ENCODE results near the gene WDR70.

WDR70 gene

GRCh38 chr5:37738057-37738691 is 359.1 kb downstream of the WDR70 start:
- peak; percentile 86 for ATAC-seq
- peak; percentile 64 for TF ChIP-seq ISL1 (CRISPR knock-in tag; IDR thresholded peaks at IDR 0.05)
- TF ChIP-seq ZFP3 (CRISPR knock-in tag; IDR thresholded peaks at IDR 0.05) = no peak
- TF ChIP-seq SNAI2 (CRISPR knock-in tag; IDR thresholded peaks at IDR 0.05) = no peak
- no peak for TF ChIP-seq BACH2 (CRISPR knock-in tag; IDR thresholded peaks at IDR 0.05; ENCODE audit: borderline replicate concordance)
- TF ChIP-seq ESRRG (CRISPR knock-in tag; IDR thresholded peaks at IDR 0.05) = no peak

- TF ChIP-seq POU6F1 (CRISPR knock-in tag; IDR thresholded peaks at IDR 0.05; ENCODE audit: borderline replicate concordance, low read depth) (no peak), ZFP3 (CRISPR knock-in tag; IDR thresholded peaks at IDR 0.05) (no peak)
- ATAC-seq = no peak
These were observed 359.9 kb downstream of the WDR70 start for GRCh38 chr5:37738865-37739488.

GRCh38 chr5:37739817-37740261 is 360.7 kb downstream of the WDR70 start:
- ATAC-seq = no peak
- TF ChIP-seq CSRNP3 (CRISPR knock-in tag; IDR thresholded peaks at IDR 0.05) (no peak), GLIS3 (CRISPR knock-in tag; IDR thresholded peaks at IDR 0.05) (no peak), POU6F1 (CRISPR knock-in tag; IDR thresholded peaks at IDR 0.05; ENCODE audit: borderline replicate concordance, low read depth) (no peak), OSR1 (CRISPR knock-in tag; IDR thresholded peaks at IDR 0.05) (no peak), ZNF565 (CRISPR knock-in tag; conservative IDR thresholded peaks at IDR 0.05; ENCODE audit: low read depth) (no peak)

GRCh38 chr5:37740331-37741066 is 361.4 kb downstream of the WDR70 start:
- TF ChIP-seq TOX (CRISPR knock-in tag; IDR thresholded peaks at IDR 0.05; ENCODE audit: borderline replicate concordance) = no peak
- TF ChIP-seq POU6F1 (CRISPR knock-in tag; IDR thresholded peaks at IDR 0.05; ENCODE audit: borderline replicate concordance, low read depth) = no peak
- no peak for TF ChIP-seq ZC3H10 (CRISPR knock-in tag; IDR thresholded peaks at IDR 0.05)
- TF ChIP-seq TCF4 (CRISPR knock-in tag; IDR thresholded peaks at IDR 0.05; ENCODE audit: borderline replicate concordance) = no peak
- TF ChIP-seq ZNF565 (CRISPR knock-in tag; conservative IDR thresholded peaks at IDR 0.05; ENCODE audit: low read depth) = no peak
- TF ChIP-seq ESRRG (CRISPR knock-in tag; IDR thresholded peaks at IDR 0.05) = no peak
- TF ChIP-seq BACH2 (CRISPR knock-in tag; IDR thresholded peaks at IDR 0.05; ENCODE audit: borderline replicate concordance) = no peak
- no peak for TF ChIP-seq PPARA (CRISPR knock-in tag; IDR thresholded peaks at IDR 0.05; ENCODE audit: borderline replicate concordance)
- no peak for TF ChIP-seq ZFP30 (CRISPR knock-in tag; IDR thresholded peaks at IDR 0.05)
- TF ChIP-seq PATZ1 (CRISPR knock-in tag; IDR thresholded peaks at IDR 0.05; ENCODE audit: borderline replicate concordance) = no peak
- TF ChIP-seq ZNF8 (CRISPR knock-in tag; IDR thresholded peaks at IDR 0.05) = no peak
- TF ChIP-seq ARNTL (CRISPR knock-in tag; IDR thresholded peaks at IDR 0.05; ENCODE audit: borderline replicate concordance, low read depth) = no peak
- no peak for TF ChIP-seq SNAI2 (CRISPR knock-in tag; IDR thresholded peaks at IDR 0.05)
- TF ChIP-seq CREB5 (CRISPR knock-in tag; IDR thresholded peaks at IDR 0.05; ENCODE audit: low read depth) = no peak
- TF ChIP-seq ISL1 (CRISPR knock-in tag; IDR thresholded peaks at IDR 0.05) = no peak
- no peak for ATAC-seq
